Adrenal gland (tissue), 5 donors: ENCODE data around the gene HNRNPLL.

Experiments used
- CTCF ChIP-seq, 6 experiments: fragments of 450-650 bp in 4 of 6; fragments of 200-600 bp in 2 of 6; sonication (generic) in 1 of 6; IDR thresholded peaks; 1 replicate in 5 of 6; 2 replicates in 1 of 6; pipeline versions ENCODE4 v1.5.1 to v1.8.0; 2016 to 2021; ENCODE audit warnings: antibody characterized with exemption in 6 of 6, mild to moderate bottlenecking in 2 of 6, moderate library complexity in 1 of 6
- POLR2A ChIP-seq, 2 donors: fragments of 450-650 bp; IDR thresholded peaks; one replicate each; pipeline ENCODE4 v1.6.1; 2017; ENCODE audit warnings: antibody characterized with exemption in 2 of 2, mild to moderate bottlenecking in 2 of 2, moderate library complexity in 1 of 2
- donor health status: DM: no; HTN: no; CAD: no.

GRCh38 chr2:38533180-38533579 lies 69.5 kb downstream of the HNRNPLL start:
- TF ChIP-seq CTCF (IDR thresholded peaks at IDR 0.05) (no peak), POLR2A (IDR thresholded peaks at IDR 0.05) (no peak)
